GM12878 (cell line): ENCODE data around the gene SMU1. TPM values are rescaled to one million over a fixed set of nuclear protein-coding genes. Genes with fewer than 3 reads are reported as not detected.

Source experiments
- BCL11A ChIP-seq: IDR thresholded peaks from 2 replicates; pipeline ENCODE4 v1.6.1; 2011; ENCODE audit warnings: low read depth, low read length
- CBX3 ChIP-seq: fragments of 200-600 bp; sonication (generic); IDR thresholded peaks from 2 replicates; pipeline ENCODE4 v1.6.1; 2016; ENCODE audit warnings: low read depth, borderline replicate concordance
- CEBPZ ChIP-seq: fragments of 150-350 bp; IDR thresholded peaks from 2 replicates; pipeline ENCODE4 v1.6.1; 2016; ENCODE audit warnings: low read depth, low read length
- E2F4 ChIP-seq: IDR thresholded peaks from 2 replicates; pipeline ENCODE4 v1.6.1; 2012; ENCODE audit warnings: low read depth, low read length, improper control_type of control experiment
- IRF4 ChIP-seq: IDR thresholded peaks from 2 replicates; pipeline ENCODE4 v1.6.1; 2011; ENCODE audit warnings: low read depth, low read length
- IRF5 ChIP-seq: fragments of 450-650 bp; IDR thresholded peaks from 2 replicates; pipeline ENCODE4 v1.6.1; 2017; ENCODE audit warnings: borderline replicate concordance
- JUND ChIP-seq: IDR thresholded peaks from 2 replicates; pipeline ENCODE4 v1.6.1; 2012; ENCODE audit warnings: low read depth, mild to moderate bottlenecking, low read length, improper control_type of control experiment, moderate library complexity
- MLLT1 ChIP-seq: fragments of 450-650 bp; IDR thresholded peaks from 2 replicates; pipeline ENCODE4 v1.6.1; 2016; ENCODE audit warnings: mild to moderate bottlenecking
- NBN ChIP-seq: fragments of 450-650 bp; IDR thresholded peaks from 2 replicates; pipeline ENCODE4 v1.6.1; 2016
- NKRF ChIP-seq: fragments of 450-650 bp; conservative IDR thresholded peaks from 2 replicates; pipeline ENCODE4 v1.6.1; 2017; ENCODE audit warnings: mild to moderate bottlenecking, moderate library complexity
- NR2C2 ChIP-seq: IDR thresholded peaks from 2 replicates; pipeline ENCODE4 v1.6.1; 2011; ENCODE audit warnings: borderline replicate concordance, low read depth; ENCODE audit not compliant: control insufficient read depth, insufficient read length
- NR2F1 ChIP-seq: fragments of 450-650 bp; conservative IDR thresholded peaks from 2 replicates; pipeline ENCODE4 v1.6.1; 2017; ENCODE audit warnings: mild to moderate bottlenecking
- POLR2A ChIP-seq: IDR thresholded peaks from 2 replicates; pipeline ENCODE4 v1.6.1; 2011; ENCODE audit warnings: low read depth, mild to moderate bottlenecking, low read length
- SREBF1 ChIP-seq: IDR thresholded peaks from 2 replicates; pipeline ENCODE4 v1.6.1; 2012; ENCODE audit warnings: mild to moderate bottlenecking, low read length
- USF1 ChIP-seq: IDR thresholded peaks from 2 replicates; pipeline ENCODE4 v1.6.1; 2011; ENCODE audit warnings: borderline replicate concordance, low read depth, mild to moderate bottlenecking, moderate library complexity, mixed read lengths, low read length; ENCODE audit not compliant: insufficient read depth; ENCODE audit errors: extremely low read length
- ZNF217 ChIP-seq: fragments of 450-650 bp; IDR thresholded peaks from 2 replicates; pipeline ENCODE4 v1.6.1; 2017; ENCODE audit warnings: antibody characterized with exemption, mild to moderate bottlenecking
- ZNF384 ChIP-seq: IDR thresholded peaks from 2 replicates; pipeline ENCODE4 v1.6.1; 2012; ENCODE audit warnings: low read depth, mild to moderate bottlenecking, low read length, improper control_type of control experiment, borderline replicate concordance
- polyA plus RNA-seq, 11 experiments: library from polyadenylated mRNA; depleted of rRNA in 4 of 11; unstranded in 6 of 11; stranded (reverse) in 5 of 11; fragments of >200 nt; fragmentation: Nextera tagmentation in 4 of 11; fragmentation: Illumina TruSeq in 1 of 11; extraction: Ambion mirVana in 4 of 11; extraction: Trizol in 1 of 11; gene quantifications; 1 replicate in 1 of 11; 2 replicates in 10 of 11; pipeline versions ENCODE4 v1.2.1 to v1.2.3, GENCODE V29; 2011 to 2016; ENCODE audit warnings: inconsistent platforms in 2 of 11, missing spikeins in 2 of 11, low read depth in 1 of 11
- total RNA-seq, 4 experiments: library from RNA; depleted of rRNA in 3 of 4; stranded (reverse); fragments of >200 nt in 3 of 4; fragmentation: Illumina TruSeq in 1 of 4; extraction: Trizol in 1 of 4; gene quantifications; 2 replicates each; pipeline versions ENCODE4 v1.2.1 to v1.2.3, GENCODE V29; 2013 to 2021

The SMU1 gene
- total and polyA plus RNA-seq, 10 of the 15 experiments (the other 5 are each of a cell fraction or from before 2014, with no cell fraction given) = 18.5 to 34.6 (median 20.9) TPM

- no peak for TF ChIP-seq E2F4
- no peak; the same call in 1 of the 2 replicates for TF ChIP-seq ZNF217
- no peak for TF ChIP-seq POLR2A
- no peak for TF ChIP-seq IRF4
- TF ChIP-seq SREBF1 = no peak
- TF ChIP-seq IRF5 = no peak
- TF ChIP-seq NR2C2 = no peak
- no peak for TF ChIP-seq ZNF384
- TF ChIP-seq NR2F1 = no peak
- peak; percentile 8; the same call in 1 of the 2 replicates for TF ChIP-seq BCL11A
- no peak for TF ChIP-seq NKRF
- TF ChIP-seq JUND = no peak
- TF ChIP-seq NBN = 0 out of 2 replicates have a peak, but pooled peaks have one; percentile 37
- no peak for TF ChIP-seq CBX3
- TF ChIP-seq CEBPZ = no peak
- no peak for TF ChIP-seq USF1
- no peak for TF ChIP-seq MLLT1
Measured at GRCh38 chr9:33065157-33066076, 11.1 kb downstream of the SMU1 start (continued).
